CD14-positive monocyte (primary cell): ENCODE measurements around the gene MPRIP. TPM values are rescaled to one million over a fixed set of nuclear protein-coding genes. Genes with fewer than 3 reads are reported as not detected.
"Not testable (repeated sequence)": the region's sequence is repeated elsewhere in the genome, so short reads cannot be mapped to it uniquely, and the experiment has no call there.

Source experiments
- DNase-seq, 3 donors: peaks; one replicate each; pipeline ENCODE4 v3.0.0-alpha.2; 2011 to 2022
- H2AFZ ChIP-seq: 2 replicates; pipeline ENCODE4 v1.6.0; 2012; ENCODE audit warnings: mild to moderate bottlenecking, low read depth, low read length, inconsistent platforms; ENCODE audit not compliant: insufficient read depth, poor library complexity, severe bottlenecking
- H3K27ac ChIP-seq, 2 donors: 1 replicate in 1 of 2; 2 replicates in 1 of 2; pipeline ENCODE4 v1.5.1; 2012 to 2013; ENCODE audit warnings: low read length in 2 of 2, control low read depth in 1 of 2, inconsistent platforms in 1 of 2, low read depth in 1 of 2, mild to moderate bottlenecking in 1 of 2
- H3K27me3 ChIP-seq, 2 donors: one replicate each; pipeline versions ENCODE4 v1.6.0 to v1.6.1; 2011 to 2013; ENCODE audit warnings: low read length in 2 of 2; ENCODE audit not compliant: control insufficient read depth in 2 of 2, insufficient read depth in 2 of 2
- H3K36me3 ChIP-seq, 2 donors: replicated peaks in 1 of 2; 1 replicate in 1 of 2; 2 replicates in 1 of 2; pipeline versions ENCODE4 v1.5.1 to v1.6.1; 2012 to 2013; ENCODE audit warnings: low read length in 2 of 2, control low read depth in 1 of 2, inconsistent platforms in 1 of 2, mild to moderate bottlenecking in 1 of 2; ENCODE audit not compliant: insufficient read depth in 2 of 2, control insufficient read depth in 1 of 2
- H3K4me1 ChIP-seq, 2 donors: 1 replicate in 1 of 2; 2 replicates in 1 of 2; pipeline versions ENCODE4 v1.5.1 to v1.6.1; 2012 to 2013; ENCODE audit warnings: low read length in 2 of 2, control low read depth in 1 of 2, inconsistent platforms in 1 of 2, mild to moderate bottlenecking in 1 of 2, moderate library complexity in 1 of 2; ENCODE audit not compliant: insufficient read depth in 2 of 2, control insufficient read depth in 1 of 2
- H3K4me2 ChIP-seq: replicated peaks from 2 replicates; pipeline ENCODE3; 2012; ENCODE audit warnings: low read length, moderate library complexity, mild to moderate bottlenecking; ENCODE audit not compliant: poor library complexity, severe bottlenecking; ENCODE audit errors: extremely low read depth
- H3K4me3 ChIP-seq, 3 experiments: fragments of 200-600 bp in 1 of 3; sonication (generic) in 1 of 3; replicated peaks in 1 of 3; 1 replicate in 2 of 3; 2 replicates in 1 of 3; pipeline ENCODE4 v1.5.1; 2011 to 2013; ENCODE audit warnings: low read length in 3 of 3, mild to moderate bottlenecking in 3 of 3, control low read depth in 2 of 3, low read depth in 2 of 3, inconsistent platforms in 1 of 3, moderate library complexity in 1 of 3
- H3K79me2 ChIP-seq: 2 replicates; pipeline ENCODE4 v1.6.0; 2012; ENCODE audit warnings: mild to moderate bottlenecking, control low read depth, inconsistent platforms, low read length, moderate library complexity; ENCODE audit not compliant: insufficient read depth
- H3K9ac ChIP-seq: 2 replicates; pipeline ENCODE4 v1.6.0; 2017; ENCODE audit warnings: low read length, mild to moderate bottlenecking; ENCODE audit not compliant: insufficient read depth, poor library complexity, severe bottlenecking
- H3K9me3 ChIP-seq, 2 donors: replicated peaks in 1 of 2; 1 replicate in 1 of 2; 2 replicates in 1 of 2; pipeline versions ENCODE4 v1.5.1 to v1.6.1; 2012 to 2013; ENCODE audit warnings: low read length in 2 of 2, control low read depth in 1 of 2; ENCODE audit not compliant: control insufficient read depth in 1 of 2, insufficient read depth in 1 of 2
- H4K20me1 ChIP-seq: 2 replicates; pipeline ENCODE4 v1.6.0; 2012; ENCODE audit warnings: mild to moderate bottlenecking, low read length, control low read depth, moderate library complexity; ENCODE audit not compliant: insufficient read depth
- H3K27ac Mint-ChIP-seq, 7 donors: one replicate each; pipeline ENCODE4 v1.8.0; 2020; ENCODE audit warnings: mild to moderate bottlenecking in 7 of 7, mixed read lengths in 7 of 7, moderate library complexity in 6 of 7, inconsistent platforms in 2 of 7
- H3K27me3 Mint-ChIP-seq, 3 donors: one replicate each; pipeline ENCODE4 v1.8.0; 2021 to 2022; ENCODE audit warnings: low read depth in 3 of 3, mild to moderate bottlenecking in 3 of 3, mixed read lengths in 3 of 3, moderate library complexity in 3 of 3, inconsistent platforms in 1 of 3
- H3K36me3 Mint-ChIP-seq, 2 donors: one replicate each; pipeline ENCODE4 v1.8.0; 2020; ENCODE audit warnings: mixed read lengths in 2 of 2, inconsistent platforms in 1 of 2, mild to moderate bottlenecking in 1 of 2
- H3K4me1 Mint-ChIP-seq: one replicate; pipeline ENCODE4 v1.8.0; 2020; ENCODE audit warnings: mild to moderate bottlenecking, mixed read lengths
- H3K4me3 Mint-ChIP-seq, 2 donors: one replicate each; pipeline ENCODE4 v1.8.0; 2020; ENCODE audit warnings: mild to moderate bottlenecking in 2 of 2, mixed read lengths in 2 of 2, moderate library complexity in 1 of 2
- H3K9me3 Mint-ChIP-seq, 7 donors: one replicate each; pipeline ENCODE4 v1.8.0; 2020 to 2022; ENCODE audit warnings: mixed read lengths in 7 of 7, mild to moderate bottlenecking in 6 of 7, moderate library complexity in 6 of 7, inconsistent platforms in 2 of 7
- WGBS: methylation state at CpG from one replicate; pipeline ENCODE4 v1.1.5; 2013; ENCODE audit warnings: missing lambda C conversion rate; ENCODE audit not compliant: insufficient coverage; 5-methylcytosine and 5-hydroxymethylcytosine counted together
- intact Hi-C, 2 donors: fragments of 100-400 bp; cut with micrococcal nuclease; formaldehyde crosslinking; loops; one replicate each; pipeline versions ENCODE4 v1.15.0 to v1.15.1; 2023
- polyA plus RNA-seq, 3 donors: library from polyadenylated mRNA; depleted of rRNA in 1 of 3; unstranded in 2 of 3; stranded (reverse) in 1 of 3; fragments of 300-500 nt in 2 of 3; fragments of >200 nt in 1 of 3; fragmentation: Illumina TruSeq in 2 of 3; gene quantifications; 1 replicate in 2 of 3; 2 replicates in 1 of 3; pipeline ENCODE4 v1.2.3, GENCODE V29; 2012 to 2021
- TF ChIP-seq, protein P1 (sequence below): fragments of 200-600 bp; IDR thresholded peaks from one replicate; pipeline ENCODE4 v1.8.0; 2022; ENCODE audit warnings: antibody characterized with exemption, mild to moderate bottlenecking

Gene MPRIP
- polyA plus RNA-seq, 3 donors: 2.0 to 48.7 (median 2.5) TPM

DNA sequence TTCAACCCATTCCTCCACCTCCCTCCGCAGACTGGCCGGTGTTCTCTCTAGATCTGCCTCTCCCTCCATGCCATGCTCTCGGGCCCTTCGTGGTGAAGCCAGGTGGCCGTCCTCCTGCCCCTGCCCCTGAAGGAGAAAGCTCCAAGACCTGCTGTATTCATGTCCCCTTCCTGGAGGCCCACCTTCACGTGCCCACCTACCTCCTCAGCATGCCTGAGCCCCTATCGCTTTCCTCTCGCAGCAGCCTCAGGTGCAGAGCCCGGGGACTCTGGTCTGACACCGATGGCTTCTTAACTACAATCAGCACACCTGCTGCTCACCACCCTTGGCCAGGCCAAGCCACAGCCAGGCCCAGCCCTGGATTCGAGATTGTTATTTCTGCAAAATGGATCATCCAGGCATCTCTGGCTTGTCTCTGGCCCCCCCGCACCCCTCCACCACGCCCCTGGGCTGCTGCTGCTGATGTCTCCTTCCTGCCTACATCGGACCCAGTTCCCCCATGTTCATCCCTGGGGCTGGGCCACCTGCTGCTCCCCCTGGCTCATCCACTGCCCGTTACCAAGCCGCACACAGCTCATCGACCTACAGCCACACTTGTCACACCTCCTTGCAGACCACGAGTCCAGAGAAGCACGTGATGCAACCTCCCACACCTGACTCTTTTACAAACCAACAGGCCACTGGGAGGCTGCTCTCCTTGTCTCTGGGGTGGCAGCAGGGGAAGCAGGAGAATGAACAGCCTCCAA lies 37.8 kb upstream of the MPRIP start:
- intact Hi-C loops: loop anchor here (5.0 to 10.0 kb wide), 2 partner anchors 300 to 308 kb away; partner anchors contain the start of gene NT5M (in 1 of the 2)

DNA sequence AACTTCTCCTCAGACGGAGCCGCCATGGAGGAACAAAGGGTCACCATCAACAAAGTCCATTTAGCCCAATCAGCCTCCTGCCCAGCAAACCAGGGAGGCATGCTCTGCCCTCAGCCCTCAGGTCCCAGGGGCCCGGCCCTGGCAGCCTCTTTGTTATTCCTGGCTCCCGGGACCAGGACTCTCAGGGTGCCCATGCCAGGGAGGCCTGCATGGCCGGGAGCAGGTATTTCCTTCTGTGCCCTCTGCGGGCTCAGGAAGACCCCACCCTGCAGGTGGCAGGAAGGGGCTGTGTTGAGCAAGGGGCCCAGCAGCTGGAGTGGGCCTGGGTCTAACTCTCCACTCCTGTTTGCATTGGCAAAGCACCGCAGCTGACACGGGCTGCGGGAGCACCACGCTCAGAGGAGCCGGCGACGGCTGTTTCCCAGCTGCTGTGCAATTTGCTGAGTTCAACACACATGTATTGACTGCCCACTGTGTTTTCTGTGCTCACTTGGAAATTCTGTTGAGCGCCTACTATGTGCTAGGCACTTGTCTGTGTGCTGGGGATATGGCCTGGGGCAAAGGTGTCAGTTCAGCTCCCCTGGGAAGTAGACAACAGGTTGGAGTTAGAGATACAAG lies 37.2 kb upstream of the MPRIP start:
- H3K4me3 Mint-ChIP-seq, H3K4me1 Mint-ChIP-seq, H3K9ac ChIP-seq, H3K36me3 ChIP-seq, H3K79me2 ChIP-seq, H3K27ac ChIP-seq, H3K4me2 ChIP-seq, H2AFZ ChIP-seq, H4K20me1 ChIP-seq, H3K4me3 ChIP-seq, H3K27me3 ChIP-seq, H3K4me1 ChIP-seq, H3K36me3 Mint-ChIP-seq, H3K9me3 ChIP-seq, DNase-seq: not testable (repeated sequence)
- intact Hi-C loops: loop anchor here (5.0 to 10.0 kb wide), 2 partner anchors 300 to 307 kb away; partner anchors contain the start of gene NT5M (in 1 of the 2)
- Mint-ChIP-seq H3K27ac (peak overlapping the region in 1 of 7 donors; percentile 65), H3K9me3 (peaks cover 0 to 10% (median 0%) of the 10 kb centered on the region in 7 donors), H3K27me3 (peaks cover 8 to 24% (median 14%) of the 10 kb centered on the region in 3 donors)
- WGBS: 94% methylated on average over 10 of the region's 14 CpGs

More for the DNA sequence above, 37.8 kb upstream of the MPRIP start:
- Histone ChIP-seq H4K20me1 (no peaks in the 10 kb centered on the region), H2AFZ (no peak overlapping the region), H3K9me3 (no peaks in the 10 kb centered on the region), H3K4me2 (no peak overlapping the region), H3K27ac (no peak overlapping the region), H3K4me1 (peaks cover 0 to 5% of the 10 kb centered on the region in 2 donors), H3K79me2 (no peaks in the 10 kb centered on the region), H3K27me3 (no peaks in the 10 kb centered on the region), H3K4me3 (no peak overlapping the region), H3K36me3 (no peaks in the 10 kb centered on the region), H3K9ac (no peak overlapping the region)
- Mint-ChIP-seq H3K4me1 (peaks cover 2% of the 10 kb centered on the region), H3K27ac (peak overlapping the region in 1 of 7 donors; percentile 55), H3K4me3 (no peak overlapping the region), H3K36me3 (no peaks in the 10 kb centered on the region), H3K27me3 (peaks cover 6 to 20% (median 14%) of the 10 kb centered on the region in 3 donors), H3K9me3 (peaks cover 0 to 10% (median 0%) of the 10 kb centered on the region in 7 donors)
- WGBS: 88% methylated on average over 18 of the region's 19 CpGs
- TF ChIP-seq, protein P1, sequence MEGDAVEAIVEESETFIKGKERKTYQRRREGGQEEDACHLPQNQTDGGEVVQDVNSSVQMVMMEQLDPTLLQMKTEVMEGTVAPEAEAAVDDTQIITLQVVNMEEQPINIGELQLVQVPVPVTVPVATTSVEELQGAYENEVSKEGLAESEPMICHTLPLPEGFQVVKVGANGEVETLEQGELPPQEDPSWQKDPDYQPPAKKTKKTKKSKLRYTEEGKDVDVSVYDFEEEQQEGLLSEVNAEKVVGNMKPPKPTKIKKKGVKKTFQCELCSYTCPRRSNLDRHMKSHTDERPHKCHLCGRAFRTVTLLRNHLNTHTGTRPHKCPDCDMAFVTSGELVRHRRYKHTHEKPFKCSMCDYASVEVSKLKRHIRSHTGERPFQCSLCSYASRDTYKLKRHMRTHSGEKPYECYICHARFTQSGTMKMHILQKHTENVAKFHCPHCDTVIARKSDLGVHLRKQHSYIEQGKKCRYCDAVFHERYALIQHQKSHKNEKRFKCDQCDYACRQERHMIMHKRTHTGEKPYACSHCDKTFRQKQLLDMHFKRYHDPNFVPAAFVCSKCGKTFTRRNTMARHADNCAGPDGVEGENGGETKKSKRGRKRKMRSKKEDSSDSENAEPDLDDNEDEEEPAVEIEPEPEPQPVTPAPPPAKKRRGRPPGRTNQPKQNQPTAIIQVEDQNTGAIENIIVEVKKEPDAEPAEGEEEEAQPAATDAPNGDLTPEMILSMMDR: no peak
- DNase-seq: no peak

DNA sequence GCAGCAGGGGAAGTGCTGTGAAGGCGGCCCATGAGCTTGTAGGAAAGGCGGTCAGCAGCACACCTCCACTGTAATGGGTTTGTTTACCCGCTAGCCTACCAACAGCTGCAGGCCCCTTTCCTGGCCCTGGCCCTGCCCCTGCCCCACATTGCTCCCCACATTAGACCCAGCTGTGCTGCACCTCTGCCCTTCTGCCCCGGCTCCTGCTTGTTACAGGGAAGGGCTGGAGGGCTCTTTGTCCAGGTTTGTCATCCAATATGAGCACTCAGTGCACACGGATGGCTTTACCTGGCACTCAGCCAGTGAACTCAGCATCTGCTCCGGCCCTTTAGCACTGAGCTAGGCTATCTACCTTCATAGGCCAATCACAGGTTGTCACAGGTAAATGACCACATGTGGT lies 34.4 kb upstream of the MPRIP start:
- not testable (repeated sequence) for H3K9ac ChIP-seq, H3K4me3 ChIP-seq, H3K9me3 ChIP-seq, H3K27me3 ChIP-seq, H3K27ac ChIP-seq, H3K79me2 ChIP-seq, H4K20me1 ChIP-seq, H3K36me3 Mint-ChIP-seq, H3K27ac Mint-ChIP-seq, H3K4me1 Mint-ChIP-seq, H2AFZ ChIP-seq, H3K36me3 ChIP-seq, H3K4me2 ChIP-seq, H3K4me1 ChIP-seq, H3K9me3 Mint-ChIP-seq, H3K4me3 Mint-ChIP-seq, DNase-seq
- H3K27me3 Mint-ChIP-seq: peaks cover 13 to 30% (median 16%) of the 10 kb centered on the region in 3 donors
- intact Hi-C loops: loop anchor here in 1 of 2 donors (10.0 kb wide), 1 partner anchor 297 kb away; the partner anchor contains the start of gene NT5M
- no CpG with 5 or more reads among the region's 6 CpGs for WGBS
